Measurements from ENCODE around the gene PRPF39. TPM values are rescaled to one million over a fixed set of nuclear protein-coding genes. Genes with fewer than 3 reads are reported as not detected.

PRPF39 gene
- total RNA-seq, 2 donors from 2014 or later: 30.3 to 47.1 TPM

GRCh38 chr14:45096218-45096617 lies 12.3 kb downstream of the PRPF39 start:
- Histone ChIP-seq H3K36me3 (no peaks in the 10 kb centered on the region), H3K9me3 (no peaks in the 10 kb centered on the region), H3K27ac (no peak overlapping the region), H3K4me3 (no peak overlapping the region), H3K4me1 (replicated peaks) (peaks cover 6% of the 10 kb centered on the region), H3K27me3 (replicated peaks; ENCODE audit: insufficient read depth) (no peaks in the 10 kb centered on the region)
- 77% methylated on average over 4 of the region's 4 CpGs for WGBS
- intact Hi-C loops (cut with DNase I): no loop called here
- DNase-seq (ENCODE audit: low spot score): no peak
- no peak for TF ChIP-seq POLR2A (IDR thresholded peaks at IDR 0.05)
- no peak for TF ChIP-seq CTCF (IDR thresholded peaks at IDR 0.05)
- TF ChIP-seq POLR2AphosphoS5 (IDR thresholded peaks at IDR 0.05): no peak

GRCh38 chr14:45103806-45104205 lies 19.9 kb downstream of the PRPF39 start:
- H3K36me3 ChIP-seq: no peaks in the 10 kb centered on the region
- intact Hi-C loops (cut with DNase I): no loop called here
- DNase-seq (ENCODE audit: low spot score): no peak
- H3K9me3 ChIP-seq: no peaks in the 10 kb centered on the region
- H3K27ac ChIP-seq: no peak overlapping the region
- TF ChIP-seq CTCF (IDR thresholded peaks at IDR 0.05) (no peak), POLR2A (IDR thresholded peaks at IDR 0.05) (no peak), POLR2AphosphoS5 (IDR thresholded peaks at IDR 0.05) (no peak)
- no peaks in the 10 kb centered on the region for H3K4me1 ChIP-seq (replicated peaks)
- no peak overlapping the region for H3K4me3 ChIP-seq
- H3K27me3 ChIP-seq (replicated peaks; ENCODE audit: insufficient read depth): no peaks in the 10 kb centered on the region

GRCh38 chr14:45104561-45104960 lies 20.6 kb downstream of the PRPF39 start:
- 92% methylated on average over 1 of the region's 1 CpG for WGBS

GRCh38 chr14:45112896-45113781 lies 29.2 kb downstream of the PRPF39 start:
- intact Hi-C loops (cut with DNase I): no loop called here
- Histone ChIP-seq H3K36me3 (peaks cover 0 to 7% of the 10 kb centered on the region in 2 donors), H3K27ac (peak overlapping the region; percentile 21 to 56), H3K4me1 (replicated peaks) (no peaks in the 10 kb centered on the region), H3K4me3 (peak overlapping the region in 1 of 2 donors; percentile 3), H3K27me3 (replicated peaks; ENCODE audit: insufficient read depth) (no peaks in the 10 kb centered on the region), H3K9me3 (no peaks in the 10 kb centered on the region)
- WGBS: 52% methylated on average over 6 of the region's 6 CpGs
- TF ChIP-seq POLR2A (IDR thresholded peaks at IDR 0.05) (no peak), CTCF (IDR thresholded peaks at IDR 0.05) (no peak), POLR2AphosphoS5 (IDR thresholded peaks at IDR 0.05) (peak; percentile 22)
- no peak for DNase-seq (ENCODE audit: low spot score)

More at GRCh38 chr14:45104561-45104960, 20.6 kb downstream of the PRPF39 start:
- intact Hi-C loops (cut with DNase I): no loop called here
- Histone ChIP-seq H3K9me3 (no peaks in the 10 kb centered on the region), H3K36me3 (no peaks in the 10 kb centered on the region), H3K27me3 (replicated peaks; ENCODE audit: insufficient read depth) (no peaks in the 10 kb centered on the region), H3K27ac (no peak overlapping the region), H3K4me1 (replicated peaks) (no peaks in the 10 kb centered on the region), H3K4me3 (no peak overlapping the region)
- no peak for TF ChIP-seq CTCF (IDR thresholded peaks at IDR 0.05)
- no peak for TF ChIP-seq POLR2A (IDR thresholded peaks at IDR 0.05)
- TF ChIP-seq POLR2AphosphoS5 (IDR thresholded peaks at IDR 0.05): no peak
- DNase-seq (ENCODE audit: low spot score): no peak

DNA sequence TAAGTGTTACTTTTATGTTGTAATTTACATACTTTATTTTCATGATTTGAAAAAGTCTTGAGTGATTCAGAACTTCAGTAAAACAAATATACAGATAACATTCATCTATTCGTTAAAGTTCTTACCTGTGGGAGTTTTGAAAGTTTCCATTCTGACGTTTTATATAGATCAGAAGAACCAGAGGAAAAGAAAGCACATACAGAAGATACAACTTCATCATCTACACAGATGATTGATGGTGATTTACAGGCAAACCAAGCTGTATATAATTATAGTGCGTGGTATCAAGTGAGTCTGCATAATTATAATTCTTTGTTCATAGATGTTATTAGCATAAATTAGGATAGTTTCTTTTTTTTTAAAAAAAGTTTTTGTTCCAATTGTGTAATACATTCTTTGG lies 30.4 kb downstream of the PRPF39 start:
- no peaks in the 10 kb centered on the region for H3K9me3 ChIP-seq

More for the DNA sequence above, 30.4 kb downstream of the PRPF39 start:
- Histone ChIP-seq H3K27ac (no peak overlapping the region), H3K27me3 (replicated peaks; ENCODE audit: insufficient read depth) (no peaks in the 10 kb centered on the region), H3K4me3 (no peak overlapping the region), H3K36me3 (peaks cover 0 to 7% of the 10 kb centered on the region in 2 donors), H3K4me1 (replicated peaks) (no peaks in the 10 kb centered on the region)
- no peak for TF ChIP-seq POLR2AphosphoS5 (IDR thresholded peaks at IDR 0.05)
- WGBS: 77% methylated on average over 3 of the region's 3 CpGs
- no peak for DNase-seq (ENCODE audit: low spot score)
- intact Hi-C loops (cut with DNase I): no loop called here

Data from prostate gland (tissue), 2 donors.